Gastroesophageal sphincter (tissue), 4 donors: Measurements from ENCODE around the gene TMEM178B. TPM values are rescaled to one million over a fixed set of nuclear protein-coding genes. Genes with fewer than 3 reads are reported as not detected.

Experiments
- ATAC-seq: fragments of 150-250 bp; one replicate; pipeline ENCODE4 v1.9.1; 2016; ENCODE audit warnings: mild to moderate bottlenecking, moderate library complexity
- H3K27ac ChIP-seq, 4 donors: fragments of 200-600 bp; sonication (generic) in 3 of 4; 1 replicate in 3 of 4; 2 replicates in 1 of 4; pipeline ENCODE4 v1.5.1; 2016 to 2019
- H3K27me3 ChIP-seq: fragments of 200-600 bp; sonication (generic); one replicate; pipeline ENCODE4 v1.5.1; 2019
- H3K36me3 ChIP-seq, 2 donors: fragments of 200-600 bp; sonication (generic); one replicate each; pipeline ENCODE4 v1.5.1; 2019; ENCODE audit warnings: control low read depth in 1 of 2
- H3K4me1 ChIP-seq, 3 donors: fragments of 200-600 bp; sonication (generic); 1 replicate in 2 of 3; 2 replicates in 1 of 3; pipeline ENCODE4 v1.5.1; 2016 to 2019; ENCODE audit warnings: control low read depth in 2 of 3
- H3K4me3 ChIP-seq, 2 donors: fragments of 200-600 bp; sonication (generic); one replicate each; pipeline ENCODE4 v1.5.1; 2019; ENCODE audit warnings: mild to moderate bottlenecking in 1 of 2, moderate library complexity in 1 of 2
- H3K9me3 ChIP-seq, 3 donors: fragments of 200-600 bp; sonication (generic); one replicate each; pipeline ENCODE4 v1.5.1; 2017 to 2019; ENCODE audit warnings: control low read depth in 2 of 3
- CTCF ChIP-seq, 4 experiments: fragments of 200-600 bp in 2 of 4; fragments of 450-650 bp in 2 of 4; sonication (generic) in 1 of 4; IDR thresholded peaks; one replicate each; pipeline ENCODE4 v1.5.1; 2017 to 2019; ENCODE audit warnings: antibody characterized with exemption in 4 of 4, mild to moderate bottlenecking in 2 of 4, moderate library complexity in 2 of 4
- EP300 ChIP-seq: sonication (generic); formaldehyde crosslinking; IDR thresholded peaks from one replicate; pipeline ENCODE4 v1.6.1; 2017; ENCODE audit warnings: antibody characterized with exemption, mild to moderate bottlenecking
- POLR2A ChIP-seq, 2 donors: fragments of 450-650 bp; IDR thresholded peaks; one replicate each; pipeline ENCODE4 v1.6.1; 2017; ENCODE audit warnings: antibody characterized with exemption in 2 of 2, mild to moderate bottlenecking in 2 of 2, moderate library complexity in 1 of 2
- POLR2AphosphoS5 ChIP-seq: sonication (generic); formaldehyde crosslinking; IDR thresholded peaks from one replicate; pipeline ENCODE4 v1.6.1; 2017; ENCODE audit warnings: antibody characterized with exemption
- WGBS, 2 donors: methylation state at CpG; one replicate each; pipeline ENCODE4 v1.1.5; 2018; ENCODE audit warnings: low coverage in 1 of 2; 5-methylcytosine and 5-hydroxymethylcytosine counted together
- total RNA-seq, 4 donors: library from RNA; depleted of rRNA; stranded (reverse); fragments of >200 nt; gene quantifications; one replicate each; pipeline ENCODE4 v1.1.0, GENCODE V29; 2016

Gene TMEM178B
- total RNA-seq, 4 donors from 2014 or later = 0.62 to 1.4 (median 1.0) TPM

- WGBS, 2 donors = 75 to 82% methylated on average over 4 of the region's 4 CpGs
- Histone ChIP-seq H3K27me3 (no peaks in the 10 kb centered on the region), H3K4me1 (no peaks in the 10 kb centered on the region), H3K9me3 (peaks cover 0 to 6% (median 0%) of the 10 kb centered on the region in 3 donors), H3K36me3 (no peaks in the 10 kb centered on the region), H3K27ac (no peak overlapping the region), H3K4me3 (no peak overlapping the region)
- TF ChIP-seq POLR2AphosphoS5 (no peak), EP300 (no peak), CTCF (IDR thresholded peaks at IDR 0.05) (no peak), POLR2A (IDR thresholded peaks at IDR 0.05) (no peak)
- ATAC-seq = no peak
Observed at GRCh38 chr7:141306081-141306480, 232.2 kb downstream of the TMEM178B start.

- Histone ChIP-seq H3K4me3 (no peak overlapping the region), H3K36me3 (no peaks in the 10 kb centered on the region), H3K27me3 (no peaks in the 10 kb centered on the region), H3K27ac (no peak overlapping the region), H3K9me3 (peaks cover 0 to 7% (median 0%) of the 10 kb centered on the region in 3 donors), H3K4me1 (no peaks in the 10 kb centered on the region)
- no peak for TF ChIP-seq POLR2AphosphoS5
- no peak for TF ChIP-seq EP300
- no peak for TF ChIP-seq CTCF (IDR thresholded peaks at IDR 0.05)
- no peak for TF ChIP-seq POLR2A (IDR thresholded peaks at IDR 0.05)
- WGBS, 2 donors = 58 to 79% methylated on average over 2 of the region's 2 CpGs
- no peak for ATAC-seq
Observed at GRCh38 chr7:141312395-141312794, 238.5 kb downstream of the TMEM178B start.

- Histone ChIP-seq H3K4me3 (no peak overlapping the region), H3K9me3 (peaks cover 0 to 7% (median 0%) of the 10 kb centered on the region in 3 donors), H3K36me3 (no peaks in the 10 kb centered on the region), H3K27me3 (no peaks in the 10 kb centered on the region), H3K4me1 (no peaks in the 10 kb centered on the region), H3K27ac (no peak overlapping the region)
- no peak for TF ChIP-seq POLR2A (IDR thresholded peaks at IDR 0.05)
- TF ChIP-seq EP300 = no peak
- no peak for TF ChIP-seq POLR2AphosphoS5
- no peak for TF ChIP-seq CTCF (IDR thresholded peaks at IDR 0.05)
- WGBS, 2 donors = 58 to 61% methylated on average over 2 of the region's 2 CpGs
- ATAC-seq = no peak
Observed at GRCh38 chr7:141312828-141313521, 239.1 kb downstream of the TMEM178B start.

- 48 to 51% methylated on average over 4 to 5 of the region's 5 CpGs for WGBS, 2 donors
- H3K4me3 ChIP-seq = no peak overlapping the region
- no peaks in the 10 kb centered on the region for H3K36me3 ChIP-seq
- TF ChIP-seq POLR2AphosphoS5 (no peak), EP300 (no peak), CTCF (IDR thresholded peaks at IDR 0.05) (no peak), POLR2A (IDR thresholded peaks at IDR 0.05) (no peak)
- no peak for ATAC-seq
- no peaks in the 10 kb centered on the region for H3K4me1 ChIP-seq
- H3K27ac ChIP-seq = no peak overlapping the region
- H3K27me3 ChIP-seq = no peaks in the 10 kb centered on the region
- H3K9me3 ChIP-seq = peaks cover 0 to 7% (median 0%) of the 10 kb centered on the region in 3 donors
Observed at GRCh38 chr7:141313896-141314295, 240.0 kb downstream of the TMEM178B start.

- ATAC-seq = no peak
- no peaks in the 10 kb centered on the region for H3K4me1 ChIP-seq
- H3K9me3 ChIP-seq = no peaks in the 10 kb centered on the region
- 38 to 71% methylated on average over 1 to 2 of the region's 3 CpGs for WGBS, 2 donors
- H3K36me3 ChIP-seq = no peaks in the 10 kb centered on the region
- H3K27ac ChIP-seq = no peak overlapping the region
- TF ChIP-seq POLR2AphosphoS5 (no peak), EP300 (no peak), CTCF (IDR thresholded peaks at IDR 0.05) (no peak), POLR2A (IDR thresholded peaks at IDR 0.05) (no peak)
- no peak overlapping the region for H3K4me3 ChIP-seq
- no peaks in the 10 kb centered on the region for H3K27me3 ChIP-seq
Observed at GRCh38 chr7:141317033-141317585, 243.2 kb downstream of the TMEM178B start.
